Measurements from ENCODE around the gene CCDC127.
"Not testable (repeated sequence)": the region's sequence is repeated elsewhere in the genome, so short reads cannot be mapped to it uniquely, and the experiment has no call there.

CCDC127 gene

GRCh38 chr5:217494-218456, at the start of gene CCDC127, which contains the start of gene SDHA:
TSS of gene CCDC127 (minus strand) at chr5:218153. CDS start at chr5:216849, 1,304 bp downstream.
TSS of gene SDHA (plus strand) at chr5:218320. CDS start at chr5:218356, 36 bp downstream.
- DNase-seq: peak; percentile 98

DNA sequence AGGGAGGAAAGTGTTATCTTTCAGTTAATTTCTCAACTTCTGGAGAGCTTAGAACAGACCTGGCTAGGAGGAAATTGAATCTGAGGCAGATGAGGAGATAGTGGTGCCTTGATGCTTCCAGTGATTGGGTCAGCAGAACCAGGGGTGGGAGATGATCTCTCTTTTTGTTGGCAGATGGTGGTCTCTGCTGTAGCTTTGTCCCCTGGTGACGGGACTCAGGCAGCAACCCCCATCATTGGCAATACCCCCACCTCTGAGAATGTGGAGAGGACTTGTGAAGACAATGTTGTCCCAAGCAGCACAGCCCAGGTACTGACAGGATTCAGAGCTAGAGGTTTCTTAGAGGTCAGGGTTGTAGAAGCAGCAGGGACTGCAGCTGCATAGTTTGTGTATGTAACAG, 49.8 kb upstream of the CCDC127 start:
- DNase-seq: no peak

- not testable (repeated sequence) for DNase-seq
Observed at GRCh38 chr5:266311-267026, 48.5 kb upstream of the CCDC127 start.

- DNase-seq: no peak
Observed at GRCh38 chr5:264338-264737, 46.4 kb upstream of the CCDC127 start.

DNA sequence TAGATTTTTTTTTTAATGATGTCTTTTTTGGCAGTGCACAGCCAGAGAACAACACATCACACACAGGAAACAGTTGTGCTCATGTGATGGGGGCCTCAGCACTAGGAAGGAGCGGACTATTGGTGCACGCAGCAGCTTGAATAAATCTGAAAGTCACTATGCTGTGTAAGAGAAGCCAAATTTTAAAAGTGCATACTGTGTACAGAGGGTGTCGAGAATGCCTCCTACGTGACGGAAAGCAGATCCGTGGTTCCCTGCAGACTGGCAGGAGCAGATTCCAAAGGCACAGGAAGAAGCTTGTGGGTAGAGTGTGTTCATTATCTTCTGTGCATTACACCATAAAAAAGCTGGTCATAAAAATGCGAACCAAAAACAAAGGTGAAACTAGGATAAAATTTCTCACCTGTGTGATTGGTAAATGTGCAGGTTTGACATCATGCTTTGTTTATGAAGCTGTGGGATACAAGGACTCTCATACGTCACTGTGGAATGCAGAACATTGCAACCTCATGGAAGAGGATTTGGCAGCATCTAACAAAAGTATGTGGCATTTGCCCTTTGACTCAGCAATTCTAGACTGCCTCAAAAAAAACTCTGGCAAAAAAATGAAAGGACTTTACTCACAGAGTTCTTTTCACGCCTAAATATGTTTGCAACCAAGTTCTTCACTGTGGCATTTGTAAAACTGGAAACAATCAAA, 45.5 kb upstream of the CCDC127 start:
- DNase-seq: not testable (repeated sequence)

GRCh38 chr5:257148-257547, 39.2 kb upstream of the CCDC127 start:
- no peak for DNase-seq

- not testable (repeated sequence) for DNase-seq
Observed at GRCh38 chr5:256347-256746, 38.4 kb upstream of the CCDC127 start.

- DNase-seq: not testable (repeated sequence)
Observed at GRCh38 chr5:255116-255515, 37.2 kb upstream of the CCDC127 start.

- DNase-seq: not testable (repeated sequence)
Observed at GRCh38 chr5:254322-254721, 36.4 kb upstream of the CCDC127 start.

- no peak for DNase-seq
Observed at GRCh38 chr5:252546-252945, 34.6 kb upstream of the CCDC127 start.

DNA sequence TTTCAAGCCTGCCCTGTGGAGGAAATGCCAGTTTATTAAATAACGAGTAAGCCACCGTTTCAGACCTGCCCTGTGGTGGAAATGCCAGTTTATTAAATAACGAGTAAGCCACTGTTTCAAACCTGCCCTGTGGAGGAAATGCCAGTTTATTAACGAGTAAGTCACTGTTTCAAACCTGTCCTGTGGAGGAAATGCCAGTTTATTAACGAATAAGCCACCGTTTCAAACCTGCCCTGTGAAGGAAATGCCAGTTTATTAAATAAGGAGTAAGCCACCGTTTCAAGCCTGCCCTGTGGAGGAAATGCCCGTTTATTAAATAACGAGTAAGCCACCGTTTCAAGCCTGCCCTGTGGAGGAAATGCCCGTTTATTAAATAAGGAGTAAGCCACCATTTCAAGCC, 34.0 kb upstream of the CCDC127 start:
- not testable (repeated sequence) for DNase-seq

DNA sequence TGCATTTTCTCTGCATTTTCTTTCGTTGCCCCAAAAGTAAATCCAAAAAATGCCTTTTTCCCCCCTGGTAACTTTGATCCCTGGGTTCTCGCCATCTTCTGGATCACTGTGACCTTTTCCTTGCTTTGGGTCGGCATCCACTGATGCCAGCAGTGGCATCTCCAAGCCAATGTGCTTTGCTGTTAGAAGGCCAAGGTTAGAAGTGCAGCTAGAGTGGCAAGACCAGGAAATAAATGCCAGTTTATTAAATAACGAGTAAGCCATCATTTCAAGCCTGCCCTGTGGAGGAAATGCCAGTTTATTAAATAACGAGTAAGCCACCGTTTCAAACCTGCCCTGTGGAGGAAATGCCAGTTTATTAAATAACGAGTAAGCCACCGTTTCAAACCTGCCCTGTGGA, 33.6 kb upstream of the CCDC127 start:
- not testable (repeated sequence) for DNase-seq

GRCh38 chr5:251016-251415, 33.1 kb upstream of the CCDC127 start:
- DNase-seq: not testable (repeated sequence)

DNA sequence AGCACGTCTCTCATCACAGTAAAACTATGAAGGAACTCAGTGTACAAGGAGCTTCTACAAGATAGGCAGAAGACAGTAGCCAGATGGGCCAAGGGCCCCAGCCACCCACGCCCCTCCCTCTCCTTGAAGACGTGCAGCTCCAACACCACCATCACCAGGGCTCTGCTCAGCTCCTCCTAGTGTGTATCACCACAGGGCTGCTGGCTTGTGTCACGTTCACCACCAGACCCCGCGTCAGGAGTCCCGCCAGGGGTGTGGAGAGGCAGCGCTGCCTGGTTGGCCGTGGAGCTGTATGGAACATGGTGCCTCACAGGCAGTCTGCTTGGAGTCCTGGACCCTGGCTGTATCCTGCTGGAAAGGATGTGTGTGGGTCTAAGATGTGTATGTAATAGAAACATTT, 32.4 kb upstream of the CCDC127 start:
- DNase-seq: not testable (repeated sequence)

- DNase-seq: not testable (repeated sequence)
Observed at GRCh38 chr5:245717-246116, 27.8 kb upstream of the CCDC127 start.

GRCh38 chr5:243683-244367, 25.9 kb upstream of the CCDC127 start:
- not testable (repeated sequence) for DNase-seq

DNA sequence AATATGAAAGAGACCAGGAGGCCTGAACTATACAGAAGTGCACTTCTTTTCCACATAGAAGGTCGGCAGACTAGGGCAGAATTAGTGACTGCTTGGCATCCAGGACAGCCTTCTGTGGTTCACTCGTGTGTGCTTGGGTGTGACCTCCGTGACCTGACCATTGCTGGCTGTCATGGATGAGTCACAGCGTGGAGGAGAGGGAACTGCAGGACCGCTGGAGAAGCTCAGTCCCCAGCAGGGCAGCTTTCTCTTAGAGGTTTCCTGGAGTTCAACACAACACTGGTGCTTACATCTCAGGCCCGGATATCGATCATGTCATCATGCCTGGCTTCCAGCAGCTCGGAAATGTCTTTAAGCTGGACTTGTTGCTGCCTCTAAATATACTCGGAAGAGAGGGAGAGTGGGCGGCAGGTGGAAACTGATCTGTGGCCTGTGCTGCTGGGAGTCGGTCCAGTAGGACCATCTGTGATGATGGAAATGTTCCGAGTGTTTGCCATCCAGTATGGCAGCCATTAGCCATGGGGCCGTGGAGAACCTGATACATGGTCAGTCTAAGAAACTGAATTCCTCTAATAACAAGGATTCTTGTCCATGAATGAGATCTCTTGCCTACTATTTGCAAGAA, 23.2 kb upstream of the CCDC127 start:
- not testable (repeated sequence) for DNase-seq

DNA sequence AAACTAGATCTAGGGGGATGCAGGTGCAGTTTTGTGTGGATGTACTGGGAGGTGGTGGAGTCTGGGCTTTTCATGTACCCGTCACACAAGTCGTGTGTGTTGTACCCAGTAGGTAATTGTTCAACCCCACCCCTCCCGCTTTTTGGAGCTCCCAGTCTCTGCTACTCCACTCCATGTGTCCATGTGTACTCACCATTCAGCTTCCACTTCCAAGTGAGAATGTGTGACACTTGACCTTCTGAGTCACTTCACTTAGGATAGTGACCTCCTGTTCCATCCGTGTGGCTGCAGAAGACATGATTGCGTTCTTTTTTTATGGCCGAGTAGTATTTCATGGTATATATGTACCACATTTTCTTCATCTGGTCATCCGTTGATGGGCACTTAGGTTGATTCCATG, 22.6 kb upstream of the CCDC127 start:
- DNase-seq: not testable (repeated sequence)

DNA sequence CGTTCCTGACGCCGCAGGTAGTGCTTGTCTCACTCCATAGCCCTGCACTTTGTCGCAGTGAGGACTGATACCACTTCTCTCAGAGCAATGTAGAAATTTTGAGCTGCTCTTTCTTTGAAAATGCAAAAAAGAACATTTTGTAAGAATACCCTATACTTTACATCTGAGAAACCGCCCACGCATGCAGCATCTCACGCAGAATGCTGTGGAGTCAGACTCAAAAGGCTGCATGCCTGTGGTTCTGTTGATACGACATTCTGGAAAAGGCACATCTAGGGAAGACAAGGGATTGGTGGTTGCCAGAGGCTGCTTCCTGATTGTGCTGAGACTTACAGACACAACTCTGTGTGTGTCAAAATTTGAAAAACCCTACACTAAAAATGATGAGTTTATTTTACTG, 20.0 kb upstream of the CCDC127 start:
- DNase-seq: not testable (repeated sequence)

GRCh38 chr5:235527-235926, 17.6 kb upstream of the CCDC127 start:
- not testable (repeated sequence) for DNase-seq

GRCh38 chr5:234450-234849, 16.5 kb upstream of the CCDC127 start:
- no peak for DNase-seq

- not testable (repeated sequence) for DNase-seq
Observed at GRCh38 chr5:233426-233825, 15.5 kb upstream of the CCDC127 start.
